A549 (cell line): ENCODE results near the gene VSTM2B. TPM values are rescaled to one million over a fixed set of nuclear protein-coding genes. Genes with fewer than 3 reads are reported as not detected.

ENCODE experiments used
- ATAC-seq, 2 experiments: fragments of 200-7000 bp in 1 of 2; fragments of >200 bp in 1 of 2; cut with Nextera tagmentation in 1 of 2; cut with Tn5 transposase in 1 of 2; 3 replicates each; pipeline versions ENCODE4 v1.8.0 to v1.9.1; 2018 to 2020; ENCODE audit warnings: mild to moderate bottlenecking in 1 of 2, moderate library complexity in 1 of 2
- CTCF ChIA-PET: fragments of 300-600 bp; sonication (Branson Sonifier 250); formaldehyde crosslinking; extraction: SDS; loops from one replicate; lab custom pipeline; 2021; ENCODE audit warnings: antibody characterized with exemption, inconsistent platforms; lab: Yijun Ruan, JAX
- POLR2A ChIA-PET: fragments of 350-600 bp; formaldehyde crosslinking; extraction: SDS; loops from one replicate; lab custom pipeline; 2021; ENCODE audit warnings: antibody characterized with exemption, inconsistent platforms; lab: Yijun Ruan, JAX
- DNase-seq, 2 experiments: peaks; one replicate each; pipeline versions ENCODE4 v3.0.0 to v3.0.0-alpha.2; 2011 to 2016; ENCODE audit warnings: low read depth in 1 of 2, low spot score in 1 of 2
- FAIRE-seq: peaks from 2 replicates; lab custom pipeline; 2011; peaks lifted over from hg19 to GRCh38; lab: Jason Lieb, UNC
- H3K27ac ChIP-seq, 2 experiments: fragments of >200 bp; sonication (Bioruptor Twin); formaldehyde crosslinking; 3 replicates each; pipeline ENCODE4 v1.5.1; 2016 to 2017
- H3K4me1 ChIP-seq: fragments of >200 bp; sonication (Bioruptor Twin); formaldehyde crosslinking; 3 replicates; pipeline ENCODE4 v1.6.1; 2016
- H3K4me2 ChIP-seq: fragments of >200 bp; sonication (Bioruptor Twin); formaldehyde crosslinking; 3 replicates; pipeline ENCODE4 v1.6.1; 2016
- H3K4me3 ChIP-seq: fragments of >200 bp; sonication (Bioruptor Twin); formaldehyde crosslinking; 3 replicates; pipeline ENCODE4 v1.5.1; 2016
- H3K9me3 ChIP-seq: fragments of >200 bp; sonication (Bioruptor Twin); formaldehyde crosslinking; 3 replicates; pipeline ENCODE4 v1.6.1; 2016
- CBX2 ChIP-seq: fragments of 200-600 bp; sonication (generic); IDR thresholded peaks from 2 replicates; pipeline ENCODE4 v1.6.1; 2016; ENCODE audit warnings: low read depth, mild to moderate bottlenecking, borderline replicate concordance
- CHD2 ChIP-seq: fragments of 150-350 bp; IDR thresholded peaks from 2 replicates; pipeline ENCODE4 v1.6.1; 2014; ENCODE audit warnings: low read length; ENCODE audit not compliant: partially characterized antibody
- CHD4 ChIP-seq: fragments of 200-600 bp; sonication (generic); IDR thresholded peaks from 2 replicates; pipeline ENCODE4 v1.6.1; 2016; ENCODE audit warnings: antibody characterized with exemption, mild to moderate bottlenecking, borderline replicate concordance
- EHF ChIP-seq: fragments of 250-450 bp; sonication (Bioruptor Pico); IDR thresholded peaks from 2 replicates; pipeline ENCODE4 v1.5.0; 2020; ENCODE audit warnings: mild to moderate bottlenecking
- FOSL2 ChIP-seq, 2 experiments: fragments of 450-650 bp in 1 of 2; fragments of >200 bp in 1 of 2; sonication (Bioruptor Twin) in 1 of 2; formaldehyde crosslinking; IDR thresholded peaks; 2 replicates each; pipeline versions ENCODE4 v1.5.0 to v1.6.1; 2016 to 2020; ENCODE audit warnings: mild to moderate bottlenecking in 1 of 2, moderate library complexity in 1 of 2
- HOXA7 ChIP-seq: fragments of 250-450 bp; sonication (Bioruptor Pico); IDR thresholded peaks from 2 replicates; pipeline ENCODE4 v1.5.0; 2020; ENCODE audit warnings: mild to moderate bottlenecking, moderate library complexity
- HOXB5 ChIP-seq: fragments of 250-450 bp; sonication (Bioruptor Pico); IDR thresholded peaks from 2 replicates; pipeline ENCODE4 v1.5.0; 2020; ENCODE audit warnings: mild to moderate bottlenecking, moderate library complexity
- JUN ChIP-seq, 2 experiments: fragments of >200 bp; sonication (Bioruptor Twin); formaldehyde crosslinking; IDR thresholded peaks; 2 replicates in 1 of 2; 3 replicates in 1 of 2; pipeline ENCODE4 v1.6.1; 2016 to 2017
- JUNB ChIP-seq: fragments of >200 bp; sonication (Bioruptor Twin); formaldehyde crosslinking; IDR thresholded peaks from 2 replicates; pipeline ENCODE4 v1.6.1; 2016
- KDM1A ChIP-seq: fragments of 200-600 bp; sonication (generic); IDR thresholded peaks from 2 replicates; pipeline ENCODE4 v1.6.1; 2016; ENCODE audit warnings: low read depth, mild to moderate bottlenecking
- KDM5A ChIP-seq: fragments of 200-600 bp; sonication (generic); IDR thresholded peaks from 2 replicates; pipeline ENCODE4 v1.6.1; 2016; ENCODE audit warnings: antibody characterized with exemption, mild to moderate bottlenecking
- MAFK ChIP-seq: fragments of 450-650 bp; IDR thresholded peaks from 2 replicates; pipeline ENCODE4 v1.6.1; 2014; ENCODE audit not compliant: partially characterized antibody
- MAZ ChIP-seq: fragments of 150-350 bp; IDR thresholded peaks from 2 replicates; pipeline ENCODE4 v1.6.1; 2014; ENCODE audit warnings: antibody characterized with exemption, low read depth, low read length, borderline replicate concordance
- NFE2L2 ChIP-seq: fragments of 150-350 bp; conservative IDR thresholded peaks from 2 replicates; pipeline ENCODE4 v1.6.1; 2014; ENCODE audit warnings: low read length
- NR3C1 ChIP-seq: fragments of >200 bp; sonication (Bioruptor Twin); formaldehyde crosslinking; IDR thresholded peaks from 3 replicates; pipeline ENCODE4 v1.6.1; 2017
- RAD21 ChIP-seq, 2 experiments: fragments of >200 bp in 1 of 2; sonication (Bioruptor Twin) in 1 of 2; formaldehyde crosslinking in 1 of 2; IDR thresholded peaks in 1 of 2; conservative IDR thresholded peaks in 1 of 2; 2 replicates in 1 of 2; 3 replicates in 1 of 2; pipeline ENCODE4 v1.6.1; 2012 to 2018; ENCODE audit warnings: inconsistent platforms in 1 of 2
- RARB ChIP-seq: fragments of 250-450 bp; sonication (Bioruptor Pico); IDR thresholded peaks from 2 replicates; pipeline ENCODE4 v1.8.0; 2021; ENCODE audit warnings: mild to moderate bottlenecking, moderate library complexity
- RCOR1 ChIP-seq: fragments of 150-350 bp; IDR thresholded peaks from 2 replicates; pipeline ENCODE4 v1.6.1; 2014; ENCODE audit warnings: antibody characterized with exemption, low read length, low read depth
- RFX5 ChIP-seq: fragments of 450-650 bp; IDR thresholded peaks from 2 replicates; pipeline ENCODE4 v1.7.1; 2014; ENCODE audit warnings: antibody characterized with exemption, mild to moderate bottlenecking, moderate library complexity
- RNF2 ChIP-seq: fragments of 200-600 bp; sonication (generic); IDR thresholded peaks from 2 replicates; pipeline ENCODE4 v1.6.1; 2016; ENCODE audit warnings: low read depth, mild to moderate bottlenecking, antibody characterized with exemption, moderate library complexity, borderline replicate concordance
- SMC3 ChIP-seq: fragments of >200 bp; sonication (Bioruptor Twin); formaldehyde crosslinking; IDR thresholded peaks from 3 replicates; pipeline ENCODE4 v1.6.1; 2018; ENCODE audit warnings: inconsistent platforms
- SREBF2 ChIP-seq: fragments of 450-650 bp; IDR thresholded peaks from 2 replicates; pipeline ENCODE4 v1.6.1; 2014; ENCODE audit warnings: mild to moderate bottlenecking, moderate library complexity
- TFCP2L1 ChIP-seq: fragments of 250-450 bp; sonication (Bioruptor Pico); IDR thresholded peaks from 2 replicates; pipeline ENCODE4 v1.5.0; 2021; ENCODE audit warnings: mild to moderate bottlenecking
- TP53 ChIP-seq: fragments of 250-450 bp; sonication (Bioruptor Pico); IDR thresholded peaks from 2 replicates; pipeline ENCODE4 v1.5.0; 2021; ENCODE audit warnings: mild to moderate bottlenecking, moderate library complexity
- ZC3H11A ChIP-seq: fragments of 450-650 bp; IDR thresholded peaks from 2 replicates; pipeline ENCODE4 v1.6.1; 2014; ENCODE audit warnings: antibody characterized with exemption, mild to moderate bottlenecking
- ZFP36 ChIP-seq: fragments of 450-650 bp; IDR thresholded peaks from 2 replicates; pipeline ENCODE4 v1.6.1; 2014; ENCODE audit warnings: borderline replicate concordance; ENCODE audit not compliant: partially characterized antibody
- WGBS: methylation state at CpG from one replicate; pipeline ENCODE4 v1.1.6; 2017; ENCODE audit errors: missing lambda C conversion rate; 5-methylcytosine and 5-hydroxymethylcytosine counted together
- polyA plus RNA-seq, 4 experiments: library from polyadenylated mRNA; depleted of rRNA in 3 of 4; stranded (reverse); fragments of >200 nt; fragmentation: RNase III in 1 of 4; extraction: RNeasy Plus Mini Kit Qiagen cat#74134 plus additional on column Dnase treatment in 1 of 4; gene quantifications; 2 replicates in 3 of 4; 3 replicates in 1 of 4; pipeline ENCODE4 v1.2.3, GENCODE V29; 2011 to 2017
- TF ChIP-seq, protein P1 (sequence below): fragments of 200-600 bp; sonication (generic); IDR thresholded peaks from 2 replicates; pipeline ENCODE4 v1.6.1; 2016; ENCODE audit warnings: antibody characterized with exemption, mild to moderate bottlenecking, moderate library complexity
- TF ChIP-seq, protein P2 (sequence below): IDR thresholded peaks from 2 replicates; pipeline ENCODE4 v1.6.1; 2012
- TF ChIP-seq, protein P3 (sequence below): fragments of >200 bp; sonication (Bioruptor Twin); formaldehyde crosslinking; IDR thresholded peaks from 3 replicates; pipeline ENCODE4 v1.5.1; 2016

VSTM2B gene
- polyA plus RNA-seq, 2 of the 4 experiments (the other 2 are of a cell fraction) = not detected

DNA sequence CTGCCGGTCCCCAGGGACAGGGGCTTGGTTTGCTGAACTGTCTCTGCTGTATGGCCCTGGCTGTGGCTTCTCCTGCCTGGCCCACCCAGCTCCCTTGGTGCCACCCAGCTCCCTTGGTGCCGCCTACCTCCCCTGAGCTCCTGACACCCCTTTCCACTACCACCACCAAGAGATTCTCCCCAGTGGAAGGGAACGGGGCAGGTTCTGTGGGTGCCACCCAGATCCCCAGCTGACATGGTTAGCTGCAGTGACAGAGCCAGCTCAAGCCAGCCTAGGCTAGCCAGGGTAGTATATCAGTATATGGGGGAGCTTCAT, 51.8 kb downstream of the VSTM2B start (continued):
- TF ChIP-seq RNF2 = no peak
- TF ChIP-seq SREBF2 = no peak
- TF ChIP-seq NR3C1 = no peak
- TF ChIP-seq KDM5A = no peak
- TF ChIP-seq, protein P1, sequence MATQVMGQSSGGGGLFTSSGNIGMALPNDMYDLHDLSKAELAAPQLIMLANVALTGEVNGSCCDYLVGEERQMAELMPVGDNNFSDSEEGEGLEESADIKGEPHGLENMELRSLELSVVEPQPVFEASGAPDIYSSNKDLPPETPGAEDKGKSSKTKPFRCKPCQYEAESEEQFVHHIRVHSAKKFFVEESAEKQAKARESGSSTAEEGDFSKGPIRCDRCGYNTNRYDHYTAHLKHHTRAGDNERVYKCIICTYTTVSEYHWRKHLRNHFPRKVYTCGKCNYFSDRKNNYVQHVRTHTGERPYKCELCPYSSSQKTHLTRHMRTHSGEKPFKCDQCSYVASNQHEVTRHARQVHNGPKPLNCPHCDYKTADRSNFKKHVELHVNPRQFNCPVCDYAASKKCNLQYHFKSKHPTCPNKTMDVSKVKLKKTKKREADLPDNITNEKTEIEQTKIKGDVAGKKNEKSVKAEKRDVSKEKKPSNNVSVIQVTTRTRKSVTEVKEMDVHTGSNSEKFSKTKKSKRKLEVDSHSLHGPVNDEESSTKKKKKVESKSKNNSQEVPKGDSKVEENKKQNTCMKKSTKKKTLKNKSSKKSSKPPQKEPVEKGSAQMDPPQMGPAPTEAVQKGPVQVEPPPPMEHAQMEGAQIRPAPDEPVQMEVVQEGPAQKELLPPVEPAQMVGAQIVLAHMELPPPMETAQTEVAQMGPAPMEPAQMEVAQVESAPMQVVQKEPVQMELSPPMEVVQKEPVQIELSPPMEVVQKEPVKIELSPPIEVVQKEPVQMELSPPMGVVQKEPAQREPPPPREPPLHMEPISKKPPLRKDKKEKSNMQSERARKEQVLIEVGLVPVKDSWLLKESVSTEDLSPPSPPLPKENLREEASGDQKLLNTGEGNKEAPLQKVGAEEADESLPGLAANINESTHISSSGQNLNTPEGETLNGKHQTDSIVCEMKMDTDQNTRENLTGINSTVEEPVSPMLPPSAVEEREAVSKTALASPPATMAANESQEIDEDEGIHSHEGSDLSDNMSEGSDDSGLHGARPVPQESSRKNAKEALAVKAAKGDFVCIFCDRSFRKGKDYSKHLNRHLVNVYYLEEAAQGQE = no peak
- TF ChIP-seq CHD2 = no peak
- no peak for TF ChIP-seq MAZ
- TF ChIP-seq SMC3 = no peak
- no peak for TF ChIP-seq JUNB

DNA sequence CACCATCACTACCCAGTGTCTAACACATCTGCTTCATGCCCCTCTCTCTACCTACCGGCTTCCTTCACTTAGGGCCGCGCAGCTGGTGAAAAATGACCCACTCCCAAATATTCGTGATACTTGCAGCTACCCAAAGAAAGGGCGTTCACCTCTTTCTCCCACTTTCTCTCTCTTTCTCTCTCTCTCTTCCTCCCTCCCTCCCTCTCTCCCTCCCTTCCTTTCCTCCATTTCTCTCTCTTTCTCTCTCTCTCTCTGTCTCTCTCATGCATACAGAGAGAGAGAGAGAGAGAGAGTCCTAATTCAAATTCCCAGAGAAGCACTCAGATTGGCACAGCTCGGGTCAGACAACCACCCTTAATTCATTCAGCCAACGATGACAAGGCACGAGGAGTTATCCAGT, 52.6 kb downstream of the VSTM2B start:
- DNase-seq = no peak
- 9% methylated on average over 8 of the region's 8 CpGs for WGBS
- ATAC-seq = no peak
- Histone ChIP-seq H3K9me3 (peaks cover 13% of the 10 kb centered on the region; the same call in 2 of the 3 replicates), H3K4me3 (no peak overlapping the region), H3K4me1 (no peaks in the 10 kb centered on the region), H3K4me2 (no peak overlapping the region), H3K27ac (no peak overlapping the region)
- POLR2A ChIA-PET = no interaction called here
- FAIRE-seq = no peak
- CTCF ChIA-PET = interaction anchor here (1.3 to 1.8 kb wide), 2 partner anchors 33 to 49 kb away, joined by 4 read pairs; no protein-coding TSS in a partner anchor
- TF ChIP-seq ZFP36 (no peak), RAD21 (conservative IDR thresholded peaks at IDR 0.05 in 1 of 2, IDR thresholded peaks at IDR 0.05 in 1 of 2) (no peak), RCOR1 (no peak), RARB (CRISPR knock-in tag) (no peak), MAZ (no peak), RFX5 (no peak), ZC3H11A (no peak), SMC3 (no peak), MAFK (no peak), TFCP2L1 (CRISPR knock-in tag) (no peak), TP53 (CRISPR knock-in tag) (no peak), NR3C1 (no peak), FOSL2 (IDR thresholded peaks at IDR 0.05) (no peak), FOSL2 (CRISPR knock-in tag; IDR thresholded peaks at IDR 0.05) (no peak), NFE2L2 (no peak)
- TF ChIP-seq, protein P2, sequence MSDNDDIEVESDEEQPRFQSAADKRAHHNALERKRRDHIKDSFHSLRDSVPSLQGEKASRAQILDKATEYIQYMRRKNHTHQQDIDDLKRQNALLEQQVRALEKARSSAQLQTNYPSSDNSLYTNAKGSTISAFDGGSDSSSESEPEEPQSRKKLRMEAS = no peak

DNA sequence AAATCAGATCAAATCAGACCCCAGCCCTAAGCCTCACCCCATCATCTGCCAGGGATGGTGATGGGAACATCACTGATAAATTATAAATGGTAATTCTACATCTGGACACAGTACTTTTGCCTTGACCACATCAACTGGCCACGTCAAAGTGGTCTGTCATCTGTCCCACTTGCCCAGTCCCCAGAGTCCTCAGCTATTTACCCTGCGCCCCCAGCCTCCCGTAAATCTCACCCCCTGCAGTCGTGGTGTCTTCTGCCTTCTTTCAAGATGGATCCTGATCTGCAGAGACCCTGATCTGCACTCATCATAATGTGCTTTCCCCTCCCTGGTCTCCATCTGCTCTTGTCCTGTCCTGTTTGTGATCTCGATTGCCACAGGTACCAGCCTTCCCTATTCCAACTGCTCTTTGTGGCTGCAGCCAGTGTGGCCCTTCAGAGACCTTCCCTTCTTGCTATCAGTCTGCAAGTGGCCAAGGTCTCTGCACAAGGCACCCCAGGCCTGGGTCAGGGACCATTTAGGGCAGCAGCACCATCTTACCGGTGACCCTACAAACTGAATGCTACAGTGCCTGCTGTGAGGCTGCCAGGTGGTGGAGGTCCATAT, 53.6 kb downstream of the VSTM2B start:
- ChIA-PET CTCF (no interaction called here), POLR2A (no interaction called here)
- ATAC-seq = no peak
- WGBS = 10% methylated on average over 6 of the region's 6 CpGs
- Histone ChIP-seq H3K4me2 (no peak overlapping the region), H3K4me3 (no peak overlapping the region), H3K4me1 (no peaks in the 10 kb centered on the region), H3K9me3 (peaks cover 13% of the 10 kb centered on the region; the same call in 2 of the 3 replicates), H3K27ac (no peak overlapping the region)
- no peak for DNase-seq
- no peak for FAIRE-seq
- TF ChIP-seq SREBF2 = no peak
- TF ChIP-seq SMC3 = no peak
- TF ChIP-seq KDM1A = no peak
- no peak for TF ChIP-seq CBX2
- no peak for TF ChIP-seq FOSL2 (IDR thresholded peaks at IDR 0.05)
- no peak for TF ChIP-seq FOSL2 (CRISPR knock-in tag; IDR thresholded peaks at IDR 0.05)
- no peak for TF ChIP-seq EHF (CRISPR knock-in tag)
- no peak for TF ChIP-seq CHD4
- TF ChIP-seq RCOR1 = no peak
- no peak for TF ChIP-seq JUN (IDR thresholded peaks at IDR 0.05)
- TF ChIP-seq HOXA7 (CRISPR knock-in tag) = no peak
- TF ChIP-seq, protein P3, sequence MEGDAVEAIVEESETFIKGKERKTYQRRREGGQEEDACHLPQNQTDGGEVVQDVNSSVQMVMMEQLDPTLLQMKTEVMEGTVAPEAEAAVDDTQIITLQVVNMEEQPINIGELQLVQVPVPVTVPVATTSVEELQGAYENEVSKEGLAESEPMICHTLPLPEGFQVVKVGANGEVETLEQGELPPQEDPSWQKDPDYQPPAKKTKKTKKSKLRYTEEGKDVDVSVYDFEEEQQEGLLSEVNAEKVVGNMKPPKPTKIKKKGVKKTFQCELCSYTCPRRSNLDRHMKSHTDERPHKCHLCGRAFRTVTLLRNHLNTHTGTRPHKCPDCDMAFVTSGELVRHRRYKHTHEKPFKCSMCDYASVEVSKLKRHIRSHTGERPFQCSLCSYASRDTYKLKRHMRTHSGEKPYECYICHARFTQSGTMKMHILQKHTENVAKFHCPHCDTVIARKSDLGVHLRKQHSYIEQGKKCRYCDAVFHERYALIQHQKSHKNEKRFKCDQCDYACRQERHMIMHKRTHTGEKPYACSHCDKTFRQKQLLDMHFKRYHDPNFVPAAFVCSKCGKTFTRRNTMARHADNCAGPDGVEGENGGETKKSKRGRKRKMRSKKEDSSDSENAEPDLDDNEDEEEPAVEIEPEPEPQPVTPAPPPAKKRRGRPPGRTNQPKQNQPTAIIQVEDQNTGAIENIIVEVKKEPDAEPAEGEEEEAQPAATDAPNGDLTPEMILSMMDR = no peak
- TF ChIP-seq HOXB5 (CRISPR knock-in tag) = no peak
